ENCODE measurements around the gene STARD10.

Gene STARD10

DNA sequence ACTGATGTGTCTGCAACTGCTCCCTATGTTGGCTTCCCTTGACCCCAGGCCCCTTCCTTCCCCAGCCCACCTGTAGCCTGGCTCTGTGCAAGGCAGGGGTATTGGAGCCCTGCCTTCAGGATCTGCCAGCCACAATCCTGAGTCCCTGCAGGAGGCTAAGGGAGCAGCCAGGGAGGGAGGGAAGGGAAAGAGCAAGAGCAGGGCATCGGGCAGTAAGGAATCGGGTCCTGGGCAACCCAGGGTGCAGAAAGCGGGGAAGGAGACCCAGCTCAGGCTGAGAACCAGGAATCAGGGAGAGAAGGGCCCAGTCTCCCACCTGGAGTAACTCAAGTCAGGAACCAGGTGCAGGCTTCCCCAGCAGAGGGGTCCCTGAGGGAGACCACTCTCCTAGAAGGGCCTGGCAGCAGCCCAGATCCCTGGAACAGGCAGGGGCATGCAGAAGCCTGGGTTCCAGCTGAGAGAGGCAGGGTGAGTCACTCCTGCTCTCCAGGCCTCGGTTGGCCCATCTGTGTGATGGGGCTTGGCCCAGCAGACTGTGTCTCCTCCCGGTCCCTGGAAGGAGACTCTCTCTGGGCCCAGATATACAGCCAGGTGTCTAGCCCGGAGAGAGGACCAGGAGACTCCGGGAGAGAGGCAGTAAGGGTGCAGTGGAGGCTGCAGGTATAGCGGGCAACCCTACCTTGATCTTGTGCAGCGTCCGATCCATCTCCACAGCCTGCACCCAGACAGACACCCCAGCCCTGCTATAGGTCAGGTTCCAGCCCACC lies 13.4 kb downstream of the STARD10 start:
- DNase-seq: no peak

GRCh38 chr11:72779495-72780128 lies 14.2 kb downstream of the STARD10 start:
- DNase-seq: no peak

GRCh38 chr11:72778535-72779494 lies 15.0 kb downstream of the STARD10 start:
- DNase-seq: no peak

- no peak for DNase-seq
Observed at GRCh38 chr11:72777755-72778278, 16.0 kb downstream of the STARD10 start.

DNA sequence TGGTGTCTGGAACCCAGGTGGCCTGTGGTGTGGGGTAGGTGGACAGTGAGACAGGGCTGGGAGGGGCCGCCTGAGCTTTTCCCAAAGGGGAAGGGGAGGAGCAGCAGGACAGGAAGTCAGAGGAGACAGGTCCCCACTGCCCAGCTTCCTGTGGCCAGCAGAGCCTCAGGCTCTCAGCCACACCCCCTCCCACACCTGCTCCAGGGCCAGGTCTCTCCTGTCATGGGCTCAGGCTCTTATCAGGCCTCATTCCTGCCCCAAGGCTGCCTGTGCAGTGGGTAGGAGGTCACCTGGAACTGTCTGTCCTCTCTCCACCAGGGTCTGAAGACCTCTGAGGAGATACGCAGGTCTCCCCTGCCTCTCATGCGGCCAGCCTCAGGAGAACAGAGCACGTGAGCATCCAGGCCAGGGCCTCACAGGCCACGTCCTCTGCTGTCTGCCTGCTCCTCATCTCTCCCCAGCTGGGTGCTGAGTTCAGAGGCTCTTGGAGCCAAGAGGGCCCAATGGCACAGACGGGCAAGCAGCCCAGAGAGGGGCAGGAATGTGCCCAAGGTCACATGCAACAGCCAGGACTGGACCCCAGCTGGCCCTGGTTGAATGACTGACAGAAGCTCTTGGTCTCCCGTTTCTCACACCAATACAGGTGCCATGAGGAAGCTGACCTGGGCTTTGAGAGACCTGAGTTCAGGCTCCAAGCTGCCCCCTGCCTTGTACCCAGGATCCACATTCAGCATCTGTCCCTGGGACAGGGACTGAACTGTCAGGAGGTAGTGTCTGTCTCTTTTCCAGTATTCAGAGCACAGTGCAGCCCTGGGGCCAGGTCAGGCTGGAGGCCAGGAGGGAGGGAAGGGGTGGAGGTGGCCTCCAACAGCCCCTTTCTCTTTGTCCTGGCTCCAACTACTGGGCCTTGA lies 16.7 kb downstream of the STARD10 start:
- DNase-seq: no peak

GRCh38 chr11:72776117-72776843 lies 17.6 kb downstream of the STARD10 start:
- DNase-seq: no peak

- no peak for DNase-seq
Observed at GRCh38 chr11:72775288-72776110, 18.3 kb downstream of the STARD10 start.

GRCh38 chr11:72774499-72774898 lies 19.3 kb downstream of the STARD10 start:
- no peak for DNase-seq

- DNase-seq: no peak
Observed at GRCh38 chr11:72773696-72774095, 20.2 kb downstream of the STARD10 start.

DNA sequence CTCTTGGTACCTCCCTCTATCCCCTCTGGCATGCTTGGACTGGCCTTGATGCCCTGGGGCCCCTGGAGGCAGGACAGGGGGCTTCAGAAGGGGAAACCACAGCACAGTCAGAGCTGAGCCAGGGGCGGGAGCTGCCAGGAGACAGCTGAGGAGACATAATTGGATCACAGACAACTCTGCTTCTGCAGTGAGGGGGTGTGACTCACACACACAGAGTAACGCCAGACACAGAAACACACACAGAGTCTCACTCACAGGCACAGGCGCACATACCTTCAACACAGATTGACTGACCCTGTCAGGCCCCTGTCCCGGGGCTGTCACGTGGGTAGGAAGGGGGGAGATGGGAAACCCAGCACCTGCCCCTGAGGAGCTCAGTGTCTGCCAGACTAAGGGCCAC lies 20.6 kb downstream of the STARD10 start:
- no peak for DNase-seq

DNA sequence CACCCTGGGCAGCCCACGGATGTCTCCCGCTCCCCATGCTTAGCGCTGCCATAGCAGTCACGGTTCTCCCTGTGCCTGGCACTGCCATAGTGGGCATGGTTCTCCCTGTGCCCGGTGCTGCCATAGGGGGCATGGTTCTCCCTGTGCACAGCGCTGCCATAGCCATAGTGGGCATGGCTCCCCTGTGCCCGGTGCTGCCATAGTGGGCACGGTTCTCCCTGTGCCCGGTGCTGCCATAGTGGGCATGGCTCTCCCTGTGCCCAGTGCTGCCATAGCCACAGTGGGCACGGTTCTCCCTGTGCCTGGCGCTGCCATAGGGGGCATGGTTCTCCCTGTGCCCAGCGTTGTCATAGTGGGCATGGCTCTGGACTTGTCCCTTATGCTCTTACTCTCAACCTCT lies 21.8 kb downstream of the STARD10 start:
- DNase-seq: no peak

GRCh38 chr11:72771507-72771906 lies 22.3 kb downstream of the STARD10 start:
- DNase-seq: no peak

GRCh38 chr11:72770799-72771198 lies 23.0 kb downstream of the STARD10 start:
- no peak for DNase-seq

GRCh38 chr11:72769680-72770079 lies 24.2 kb downstream of the STARD10 start:
- DNase-seq: no peak

GRCh38 chr11:72768581-72768980 lies 25.3 kb downstream of the STARD10 start:
- DNase-seq: no peak

DNA sequence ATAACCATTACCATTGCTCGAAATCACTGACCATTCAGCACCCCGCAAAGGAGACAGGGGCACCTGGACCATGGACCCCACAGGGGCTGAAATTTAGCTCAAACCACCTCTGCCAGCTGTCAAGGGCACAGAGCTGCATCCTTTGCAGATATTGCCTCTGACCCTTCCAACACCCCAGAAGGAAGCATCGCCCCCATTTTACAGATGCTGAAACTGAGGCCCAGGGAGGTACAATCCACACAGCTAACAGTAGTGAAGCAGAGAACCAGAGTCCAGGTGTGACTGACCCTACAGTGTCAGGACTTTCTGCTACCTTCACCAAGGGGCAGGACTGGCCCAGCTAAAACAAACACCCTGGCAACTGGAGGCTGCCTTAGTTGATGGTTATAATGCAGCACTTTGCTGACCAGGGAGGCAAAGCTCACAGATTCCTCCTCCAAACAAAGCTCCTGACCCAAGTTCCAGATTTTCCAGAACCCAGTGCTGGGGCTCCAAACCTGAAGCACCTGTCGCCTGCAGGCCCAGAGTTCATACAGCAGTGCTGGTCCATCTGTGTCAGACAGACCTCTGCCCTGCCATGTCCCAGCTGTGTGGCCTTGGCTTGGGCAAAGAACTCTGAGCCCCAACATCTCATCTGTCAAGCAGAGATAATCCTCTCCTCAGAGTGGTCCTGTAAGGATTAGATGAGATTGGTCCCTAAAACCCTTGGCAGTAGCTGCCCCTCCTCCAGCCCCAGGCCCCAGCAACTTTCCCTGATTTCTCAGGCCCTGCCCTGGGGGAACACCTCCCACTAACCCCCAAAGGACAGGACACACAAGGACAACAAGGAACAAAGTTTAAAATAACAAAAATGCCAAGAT lies 26.4 kb downstream of the STARD10 start:
- DNase-seq: no peak

- no peak for DNase-seq
Observed at GRCh38 chr11:72766152-72766902, 27.5 kb downstream of the STARD10 start.

DNA sequence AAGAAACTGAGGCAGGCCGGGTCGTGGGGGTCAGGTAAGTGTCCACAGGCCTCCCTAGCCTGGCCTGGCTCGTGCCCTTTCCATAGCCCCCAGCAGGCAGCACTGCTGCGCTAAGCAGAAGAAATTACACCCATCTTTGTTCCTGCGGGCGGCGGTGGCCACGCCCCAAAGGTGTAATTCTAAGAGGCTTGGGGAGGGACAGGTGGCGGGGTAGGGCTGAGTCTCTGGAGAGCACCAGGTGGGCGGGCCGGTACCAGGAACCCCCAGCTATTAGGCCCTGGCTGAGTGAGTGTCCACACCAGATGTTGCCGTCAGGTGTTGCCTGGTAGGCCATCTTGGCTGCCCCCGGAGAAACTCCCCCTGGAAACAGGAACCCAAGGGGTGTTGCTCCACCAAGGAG lies 29.3 kb downstream of the STARD10 start:
- no peak for DNase-seq

DNA sequence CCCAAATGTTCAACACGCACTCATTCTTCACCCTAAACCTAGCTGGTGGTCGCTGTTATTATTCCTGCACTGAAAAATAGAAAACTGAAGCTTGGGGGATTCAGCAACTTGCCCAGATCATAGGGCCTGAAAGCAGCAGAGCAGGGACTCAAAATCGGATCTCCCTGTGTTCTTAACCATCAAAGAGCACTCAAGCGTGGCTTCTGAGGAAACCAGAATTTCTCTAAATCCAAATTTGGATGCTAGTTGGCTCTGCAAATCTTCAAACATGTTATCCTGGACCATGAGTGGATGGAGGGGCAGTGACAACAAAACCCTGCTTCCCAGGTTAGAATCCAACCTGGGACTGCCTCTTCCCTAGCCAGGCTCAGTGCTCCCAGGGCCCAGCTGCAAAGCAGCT lies 30.0 kb downstream of the STARD10 start:
- DNase-seq: no peak
